Stimulated activated CD4-positive, alpha-beta T cell treated with anti-CD3 and anti-CD28 coated beads, Interleukin-4, amount 100 ng/mL, for 4 hours (primary cell): ENCODE data around the gene NEK8.
"Not testable (repeated sequence)": the region's sequence is repeated elsewhere in the genome, so short reads cannot be mapped to it uniquely, and the experiment has no call there.

Experiments used
- DNase-seq, 2 experiments: peaks; one replicate each; pipeline ENCODE4 v3.0.0-alpha.2; 2020

Gene NEK8

GRCh38 chr17:28710861-28711722, 17.5 kb upstream of the NEK8 start:
- peak; percentile 89 for DNase-seq

- DNase-seq, result peak in 1 of 2 experiments; percentile 23
These were observed 16.9 kb upstream of the NEK8 start, which contains the start of gene PROCA1 for GRCh38 chr17:28711723-28712031. TSS of gene PROCA1 (minus strand) at chr17:28711888. CDS start at chr17:28711660, 228 bp downstream.

- peak; percentile 59 to 69 for DNase-seq
These were observed 16.4 kb upstream of the NEK8 start for GRCh38 chr17:28712032-28712704.

- no peak for DNase-seq
These were observed 15.7 kb upstream of the NEK8 start for GRCh38 chr17:28712705-28713415.

- no peak for DNase-seq
These were observed 14.3 kb upstream of the NEK8 start for GRCh38 chr17:28714281-28714680.

GRCh38 chr17:28715217-28715616, 13.4 kb upstream of the NEK8 start:
- no peak for DNase-seq

GRCh38 chr17:28716740-28717577, 11.6 kb upstream of the NEK8 start:
- DNase-seq, result peak in 1 of 2 experiments; percentile 25

- peak; percentile 41 to 44 for DNase-seq
These were observed 10.8 kb upstream of the NEK8 start, which contains the start of gene RAB34 for GRCh38 chr17:28717578-28718332. TSS of gene RAB34 (minus strand) at chr17:28717868. CDS start at chr17:28717266, 602 bp downstream.

GRCh38 chr17:28718333-28719020, 10.1 kb upstream of the NEK8 start:
- DNase-seq, result no peak

GRCh38 chr17:28719021-28719433, 9.6 kb upstream of the NEK8 start:
- DNase-seq, result no peak

GRCh38 chr17:28720247-28720996, 8.2 kb upstream of the NEK8 start:
- DNase-seq, result peak; percentile 33 to 37

GRCh38 chr17:28720997-28721329, 7.6 kb upstream of the NEK8 start:
- DNase-seq, result not testable (repeated sequence)

- DNase-seq, result no peak
These were observed 6.0 kb upstream of the NEK8 start for GRCh38 chr17:28722417-28723158.

GRCh38 chr17:28723159-28723835, 5.3 kb upstream of the NEK8 start:
- DNase-seq, result no peak

- not testable (repeated sequence) for DNase-seq
These were observed 4.6 kb upstream of the NEK8 start for GRCh38 chr17:28723836-28724499.

- DNase-seq, result no peak
These were observed 4.0 kb upstream of the NEK8 start for GRCh38 chr17:28724500-28725165.

GRCh38 chr17:28725166-28725659, 3.4 kb upstream of the NEK8 start:
- DNase-seq, result peak in 1 of 2 experiments; percentile 31
